KBM-7 (cell line): Measurements from ENCODE around the gene AFDN.
"Not testable (repeated sequence)": the region's sequence is repeated elsewhere in the genome, so short reads cannot be mapped to it uniquely, and the experiment has no call there.

Experiments
- DNase-seq: peaks from one replicate; pipeline ENCODE4 v3.0.0-alpha.2; 2015
- in situ Hi-C: fragments of 300-500 bp; cut with MboI; formaldehyde crosslinking; loops from 2 replicates; pipeline ENCODE4 v1.14.3; 2020; ENCODE audit warnings: low sequenced_read_pairs, low pct_unique_long_range_greater_than_20kb, mixed read lengths

The AFDN gene

DNA sequence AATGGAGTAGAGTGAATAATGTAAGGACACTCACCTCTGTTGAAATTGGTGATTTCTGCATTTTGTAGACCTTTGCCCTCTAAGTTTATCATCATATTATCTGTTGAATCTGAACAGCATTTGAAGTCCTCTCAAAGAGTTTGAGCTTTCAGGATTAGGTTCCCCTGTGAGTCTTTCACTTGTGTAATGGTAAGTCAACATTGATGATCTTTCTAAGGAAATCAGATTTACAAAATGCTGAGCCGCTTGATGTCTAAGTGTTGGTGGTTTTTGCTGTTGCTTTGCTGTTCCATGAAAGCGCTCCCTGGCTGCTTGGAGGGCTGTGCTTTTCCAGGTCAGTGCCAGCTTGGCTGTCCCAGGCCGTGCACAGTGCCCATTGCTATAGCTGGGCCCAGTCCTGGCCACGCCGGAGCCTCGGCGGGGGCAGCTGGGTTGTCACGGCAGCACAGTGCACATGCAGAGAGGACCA, 136.9 kb downstream of the AFDN start:
- no peak for DNase-seq
- in situ Hi-C loops: no loop called here

DNA sequence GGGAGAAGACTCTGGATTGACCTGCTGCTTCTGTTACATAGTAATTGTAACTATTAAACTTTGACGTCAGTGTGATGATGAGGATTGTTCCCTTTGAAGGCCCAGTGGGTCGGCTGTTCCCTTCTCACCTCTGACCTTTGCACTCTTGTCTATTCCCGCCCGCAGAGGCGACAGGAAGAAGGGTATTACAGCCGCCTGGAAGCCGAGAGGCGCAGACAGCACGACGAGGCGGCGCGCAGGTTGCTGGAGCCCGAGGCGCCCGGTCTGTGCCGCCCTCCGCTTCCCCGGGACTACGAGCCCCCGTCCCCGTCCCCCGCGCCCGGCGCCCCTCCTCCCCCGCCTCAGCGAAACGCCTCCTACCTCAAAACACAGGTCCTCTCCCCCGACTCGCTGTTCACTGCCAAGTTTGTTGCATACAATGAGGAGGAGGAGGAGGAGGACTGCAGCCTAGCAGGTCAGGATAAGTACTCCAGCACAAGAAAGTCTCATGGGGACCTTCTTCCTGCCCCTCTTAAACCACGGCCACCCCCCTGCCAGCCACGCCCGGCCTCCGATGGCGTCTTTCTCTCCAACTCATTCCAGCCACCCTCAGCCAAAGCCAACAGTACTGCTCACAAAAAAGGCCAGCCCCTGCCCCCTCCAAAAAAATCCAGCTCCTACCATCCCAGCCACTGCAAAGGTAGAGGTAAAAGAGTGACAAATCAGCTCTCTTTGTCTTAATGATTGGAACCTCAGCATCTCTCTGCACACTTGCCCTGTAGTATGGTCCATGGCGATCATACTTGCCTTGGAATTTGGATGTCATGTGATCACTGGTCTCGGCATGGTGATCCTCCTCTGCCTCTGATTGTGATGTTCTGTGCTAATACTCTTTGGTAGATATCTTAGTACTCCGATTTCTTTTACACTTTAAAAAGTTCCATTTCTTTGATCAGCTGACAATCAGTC, 139.2 kb downstream of the AFDN start:
- DNase-seq: no peak
- in situ Hi-C loops: no loop called here

DNA sequence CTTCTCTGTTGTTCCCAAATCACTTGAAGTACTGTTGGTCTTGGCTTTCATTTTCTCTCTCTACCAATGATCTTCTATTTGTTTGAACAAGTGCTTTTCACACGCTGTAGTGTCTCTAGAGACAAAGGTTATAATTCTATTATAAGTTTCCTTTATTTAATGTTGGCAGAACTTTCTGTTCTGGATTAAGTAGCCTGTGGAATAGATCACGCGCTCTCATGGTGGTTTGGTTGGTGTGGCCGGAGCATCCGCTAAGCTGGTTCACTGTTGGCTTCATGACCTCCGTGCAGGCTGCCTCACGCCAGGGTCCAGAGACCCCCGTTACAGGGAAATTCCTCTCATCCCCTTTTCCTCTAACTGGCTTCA, 139.8 kb downstream of the AFDN start:
- in situ Hi-C loops: no loop called here
- DNase-seq: no peak

DNA sequence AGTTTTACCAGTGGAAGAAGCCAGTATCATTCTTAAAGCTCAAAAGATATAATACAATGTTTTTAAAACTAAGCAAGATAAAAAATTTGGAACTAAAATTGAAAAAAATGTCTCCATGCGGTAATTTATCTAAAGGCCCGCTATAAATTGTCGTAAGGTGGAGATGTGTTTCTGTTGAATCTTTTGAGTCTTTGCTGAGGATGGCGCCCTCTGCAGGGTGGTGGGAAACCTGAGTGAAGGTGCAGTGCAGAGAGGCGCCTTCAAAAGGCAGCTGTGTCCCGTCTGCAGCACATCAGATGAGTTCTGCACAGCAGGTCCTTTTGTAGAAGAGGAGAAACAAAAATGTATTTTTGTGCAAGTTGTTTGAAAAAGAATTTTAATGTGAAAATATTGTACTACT, 141.4 kb downstream of the AFDN start:
- in situ Hi-C loops: no loop called here
- peak; percentile 44 for DNase-seq

DNA sequence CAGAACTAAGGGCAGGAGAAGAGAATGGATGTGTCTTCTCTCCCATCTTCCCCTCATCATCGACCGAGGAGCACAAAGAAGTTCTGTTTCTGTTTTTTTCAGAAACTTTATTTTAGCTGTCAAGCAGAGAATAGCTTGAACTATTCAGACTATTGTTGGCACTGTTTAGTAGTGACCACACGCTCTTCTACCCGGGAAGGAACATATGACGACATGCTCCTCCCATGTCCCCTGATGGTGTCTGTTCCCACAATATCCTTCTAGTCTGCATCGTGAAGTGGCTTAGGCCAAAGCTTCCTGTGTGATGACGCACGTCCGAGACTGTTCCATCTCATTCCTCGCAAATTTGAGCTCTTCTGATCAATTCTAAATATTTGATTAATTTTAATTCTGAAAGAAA, 143.5 kb downstream of the AFDN start:
- in situ Hi-C loops: no loop called here
- DNase-seq: no peak

DNA sequence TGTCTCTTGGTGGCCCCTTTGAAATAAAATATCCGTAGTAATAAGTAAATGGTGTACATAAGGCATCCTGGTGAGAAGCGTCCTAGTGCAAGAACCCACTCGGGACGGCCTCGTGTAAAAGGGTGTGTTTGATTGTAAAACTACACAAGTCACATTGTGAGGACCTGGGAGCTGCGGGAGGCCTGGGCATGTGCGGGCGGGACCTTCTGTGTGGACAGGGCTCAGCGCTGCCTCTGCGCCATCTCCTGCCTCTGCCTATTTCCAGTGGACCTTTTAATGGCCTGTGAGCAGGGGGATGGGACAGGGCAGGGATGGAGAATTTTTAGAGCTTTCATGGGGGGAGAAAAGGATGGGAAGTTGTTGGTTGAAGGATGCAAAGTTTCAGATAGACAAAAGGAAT, 145.5 kb downstream of the AFDN start:
- DNase-seq: no peak
- in situ Hi-C loops: no loop called here

DNA sequence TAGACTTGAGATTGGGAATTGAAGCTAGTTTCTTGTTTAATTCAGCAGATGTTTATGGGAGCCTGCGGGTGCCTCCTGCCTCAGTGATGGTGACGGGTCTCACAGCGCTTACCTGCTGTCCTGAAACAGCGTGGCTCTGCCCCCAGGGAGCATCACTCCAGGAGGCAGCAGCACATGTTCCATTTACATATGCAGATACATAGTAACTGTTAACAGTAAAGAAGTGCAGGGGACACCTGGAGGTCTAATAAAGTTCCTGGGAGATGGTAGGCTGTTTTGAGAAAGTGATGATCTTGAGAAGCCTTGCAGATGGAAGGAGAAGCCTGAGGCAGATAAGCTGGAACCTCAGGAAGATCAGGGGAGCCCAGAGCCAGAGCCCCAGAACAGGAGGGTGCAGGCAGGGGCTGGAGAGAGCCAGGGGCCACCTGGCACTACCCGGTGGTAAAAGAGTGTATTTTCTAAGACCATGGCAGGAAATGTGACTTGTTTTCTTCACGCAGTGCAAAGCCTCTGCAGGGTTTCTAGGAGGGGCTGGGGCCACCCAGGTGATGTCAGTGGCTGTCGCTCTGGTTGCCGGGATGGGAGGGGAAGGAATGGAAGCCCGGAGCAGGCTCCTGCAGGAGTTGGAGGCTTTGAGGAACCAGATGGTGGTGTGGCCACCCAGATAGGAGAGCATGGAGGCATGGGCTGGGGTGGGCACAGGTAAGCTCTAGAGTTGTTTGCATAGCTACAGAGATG, 146.6 kb downstream of the AFDN start:
- no peak for DNase-seq
- in situ Hi-C loops: no loop called here

DNA sequence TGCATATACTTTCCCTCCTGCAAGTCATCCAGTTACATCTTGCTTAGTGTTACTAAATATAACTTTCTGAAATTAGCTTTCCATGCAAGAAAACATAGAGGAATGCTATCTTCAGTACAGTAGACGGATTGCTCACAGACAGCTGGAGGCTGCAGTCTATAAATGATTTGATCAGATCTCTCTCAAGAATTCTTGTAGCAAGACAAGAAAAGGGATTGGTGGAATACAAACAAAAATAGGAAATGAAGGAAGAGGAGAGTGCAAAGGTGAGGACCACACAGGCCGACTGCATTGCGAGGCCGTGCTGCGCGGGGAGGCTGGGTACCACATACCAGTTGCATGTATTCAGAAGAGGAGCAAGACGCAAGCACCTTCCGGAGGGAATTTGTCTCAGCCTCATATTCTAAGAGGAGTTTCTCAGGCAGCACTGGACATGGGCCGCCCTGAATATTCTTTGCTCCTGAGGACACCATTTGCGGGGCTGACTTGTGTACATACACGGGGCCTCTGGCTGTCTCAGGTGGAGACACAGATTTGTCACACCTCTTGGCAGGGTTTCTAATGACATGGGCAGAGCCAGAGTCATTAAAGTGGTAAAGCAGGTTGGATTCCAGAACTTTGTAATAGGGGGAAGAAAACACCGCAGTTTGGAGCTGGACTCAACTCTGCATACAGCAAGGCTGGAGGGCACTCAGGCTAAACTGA, 148.1 kb downstream of the AFDN start:
- in situ Hi-C loops: no loop called here
- no peak for DNase-seq

DNA sequence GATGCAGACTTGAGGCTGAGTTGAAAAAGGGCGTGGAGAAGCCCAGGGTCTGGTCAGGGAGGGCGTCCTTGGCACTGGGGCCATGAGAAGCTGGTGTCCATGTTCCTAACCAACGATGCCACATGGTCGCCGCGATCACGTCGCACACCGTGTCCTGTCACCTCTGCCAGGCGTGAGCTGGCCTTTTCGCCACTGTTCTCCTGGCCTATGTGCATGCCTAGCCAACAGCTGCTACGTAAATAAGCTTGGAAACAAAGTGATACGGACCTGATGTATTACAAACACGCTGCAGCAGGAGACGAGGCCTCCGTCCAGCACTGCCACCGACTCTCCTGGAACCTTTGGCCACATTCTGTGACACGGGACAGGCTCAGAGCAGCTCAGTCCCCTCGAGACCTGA, 148.7 kb downstream of the AFDN start:
- DNase-seq: no peak
- in situ Hi-C loops: no loop called here

DNA sequence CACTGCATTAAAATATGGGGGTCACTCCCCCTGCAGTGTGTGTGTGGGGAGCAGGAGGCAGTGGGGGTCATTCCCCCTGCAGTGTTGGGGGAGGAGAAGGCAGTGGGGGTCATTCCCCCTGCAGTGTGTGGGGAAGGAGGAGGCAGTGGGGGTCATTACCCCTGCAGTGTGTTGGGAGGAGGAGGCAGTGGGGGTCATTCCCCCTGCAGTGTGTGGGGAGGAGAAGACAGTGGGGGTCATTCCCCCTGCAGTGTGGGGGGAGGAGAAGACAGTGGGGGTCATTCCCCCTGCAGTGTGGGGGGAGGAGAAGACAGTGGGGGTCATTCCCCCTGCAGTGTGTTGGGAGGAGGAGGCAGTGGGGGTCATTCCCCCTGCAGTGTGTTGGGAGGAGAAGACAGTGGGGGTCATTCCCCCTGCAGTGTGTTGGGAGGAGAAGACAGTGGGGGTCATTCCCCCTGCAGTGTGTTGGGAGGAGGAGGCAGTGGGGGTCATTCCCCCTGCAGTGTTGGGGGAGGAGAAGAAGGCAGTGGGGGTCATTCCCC, 149.5 kb downstream of the AFDN start:
- DNase-seq, in situ Hi-C loops: not testable (repeated sequence)

DNA sequence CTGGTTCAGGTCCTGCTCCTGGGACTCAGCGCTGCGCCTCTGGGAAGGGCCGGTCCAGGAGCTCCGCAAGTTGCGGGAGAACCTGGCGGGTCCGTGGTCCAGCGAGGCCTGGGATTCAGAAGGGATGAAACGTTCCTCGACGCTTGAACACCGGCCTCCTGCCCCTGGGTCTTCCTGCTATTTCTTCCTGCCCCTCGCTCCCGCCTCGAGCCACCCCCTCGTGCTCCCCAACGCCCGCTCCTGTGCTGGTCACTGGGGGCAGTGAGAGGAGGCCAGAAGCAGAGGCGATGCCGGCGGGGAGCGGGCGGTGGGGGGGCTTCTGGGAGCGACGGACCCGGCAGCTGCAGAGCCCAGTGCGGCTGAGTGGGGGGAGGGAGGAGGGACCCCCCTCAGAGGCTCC, 150.0 kb downstream of the AFDN start:
- DNase-seq: no peak
- in situ Hi-C loops: no loop called here

DNA sequence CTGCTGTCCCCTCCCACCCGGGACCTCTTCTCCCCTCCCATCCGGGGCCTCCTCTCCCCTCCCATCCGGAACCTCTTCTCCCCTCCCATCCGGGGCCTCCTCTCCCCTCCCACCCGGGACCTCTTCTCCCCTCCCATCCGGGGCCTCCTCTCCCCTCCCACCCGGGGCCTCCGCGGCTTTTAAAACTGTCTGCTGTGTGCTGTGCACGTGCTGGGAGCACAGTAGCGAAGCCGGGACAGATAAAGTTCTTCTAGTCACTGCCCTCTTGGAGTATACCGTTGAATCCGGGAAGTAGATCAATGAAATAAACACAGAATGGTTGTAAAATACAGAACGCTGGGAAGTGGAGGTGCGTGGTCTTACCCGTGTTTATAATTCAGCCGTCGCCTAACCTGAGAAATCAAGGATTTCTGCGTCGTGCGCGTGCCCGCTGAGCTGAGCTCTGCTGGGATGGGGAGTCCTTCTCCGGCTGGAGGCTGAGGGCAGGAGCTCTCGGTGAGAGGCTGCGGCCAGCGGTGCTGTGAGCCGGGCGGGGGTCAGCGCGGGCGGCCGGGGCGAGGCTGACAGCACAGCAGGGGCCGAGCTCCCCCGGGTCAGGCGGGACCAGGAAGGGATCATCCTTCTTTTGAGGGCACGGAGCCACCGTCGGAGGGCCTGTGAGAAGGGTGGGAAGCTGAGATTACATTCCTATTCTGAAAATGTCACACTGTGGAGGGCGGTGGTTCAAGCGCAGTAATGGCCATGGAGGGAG, 151.2 kb downstream of the AFDN start:
- in situ Hi-C loops: no loop called here

DNA sequence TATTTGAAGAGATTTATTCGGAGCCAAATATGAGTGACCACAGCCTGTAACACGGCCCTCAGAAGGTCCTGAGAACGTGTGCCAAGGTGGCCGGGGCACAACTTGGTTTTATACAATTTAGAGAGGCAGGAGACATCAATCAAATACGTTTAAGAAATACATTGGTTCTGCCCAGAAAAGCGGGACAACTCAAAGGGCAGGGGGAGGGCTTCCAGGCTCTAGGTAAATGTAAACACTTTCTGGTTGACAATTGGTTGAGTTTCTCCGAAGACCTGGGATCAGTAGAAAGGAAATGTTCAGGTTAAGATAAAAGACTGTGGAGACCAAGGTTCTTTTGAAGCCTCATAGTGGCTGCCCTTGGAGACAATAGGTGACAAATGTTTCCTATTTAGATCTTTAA, 151.9 kb downstream of the AFDN start:
- in situ Hi-C loops: no loop called here

More for the DNA sequence above, 151.2 kb downstream of the AFDN start:
- DNase-seq: no peak

DNA sequence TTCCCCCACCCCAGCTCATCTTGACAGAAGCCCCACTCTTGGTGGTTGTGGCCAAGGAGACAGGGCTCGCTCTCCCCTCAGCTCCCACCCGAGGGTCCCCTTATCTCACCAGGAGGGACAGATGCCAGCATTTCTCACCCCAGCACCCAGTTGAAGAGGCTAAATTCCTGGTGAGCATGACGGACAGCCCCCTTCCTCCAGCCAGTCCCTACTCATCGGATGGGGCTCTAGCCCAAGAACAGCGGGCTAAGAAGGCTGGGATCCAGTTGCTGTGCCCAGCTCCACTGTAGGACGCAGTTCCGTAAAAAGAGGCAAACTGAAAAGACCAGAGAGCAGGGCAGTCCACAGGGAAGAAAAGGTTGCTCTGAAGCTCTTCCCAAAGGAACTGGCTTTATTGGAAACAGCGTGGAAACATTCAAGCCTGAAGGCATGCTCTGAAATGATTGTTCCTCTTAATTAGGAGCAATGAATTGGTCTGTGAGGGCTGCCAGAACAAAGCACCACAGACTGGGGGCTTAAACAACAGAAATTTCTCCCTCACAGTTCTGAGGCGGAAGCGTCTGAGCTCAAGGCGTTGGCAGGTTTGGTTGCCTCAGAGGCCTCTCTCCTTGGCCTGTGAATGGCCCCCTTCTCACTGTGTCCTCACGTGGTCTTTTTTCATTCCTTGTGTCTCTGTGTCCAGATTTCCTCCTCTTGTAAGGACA, 152.9 kb downstream of the AFDN start:
- no peak for DNase-seq
- in situ Hi-C loops: no loop called here

More for the DNA sequence above, 151.9 kb downstream of the AFDN start:
- no peak for DNase-seq

DNA sequence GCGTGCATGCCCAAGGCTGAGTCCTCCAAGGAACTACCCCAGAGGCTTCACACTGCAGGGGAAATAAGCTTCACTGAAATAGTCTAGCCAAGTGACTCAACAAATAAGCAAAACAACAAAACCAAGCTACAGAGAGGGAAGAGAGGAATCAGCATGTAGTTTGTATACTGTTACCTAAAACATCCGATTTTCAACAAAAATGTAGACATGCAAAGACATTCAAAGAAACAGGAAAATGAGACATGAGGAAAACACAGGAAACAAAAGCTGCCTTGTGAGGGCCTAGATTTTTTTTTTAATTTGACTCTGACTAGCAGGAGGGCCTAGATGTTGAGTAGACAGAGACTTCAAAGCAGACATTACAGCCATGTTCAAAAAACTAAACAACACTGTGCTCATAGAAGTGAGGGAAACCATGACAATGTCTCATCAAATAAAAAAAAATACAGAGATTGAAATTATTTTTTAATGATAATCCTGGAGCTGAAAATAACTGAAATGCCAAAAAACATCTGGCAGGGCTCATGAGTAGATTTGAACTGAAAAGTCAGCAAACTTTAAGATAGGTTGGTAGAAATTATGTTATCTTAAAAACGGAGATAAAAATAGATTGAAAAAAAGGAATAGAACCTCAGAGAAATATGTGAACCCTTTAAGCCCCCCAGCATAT, 154.3 kb downstream of the AFDN start:
- in situ Hi-C loops: no loop called here
- no peak for DNase-seq

DNA sequence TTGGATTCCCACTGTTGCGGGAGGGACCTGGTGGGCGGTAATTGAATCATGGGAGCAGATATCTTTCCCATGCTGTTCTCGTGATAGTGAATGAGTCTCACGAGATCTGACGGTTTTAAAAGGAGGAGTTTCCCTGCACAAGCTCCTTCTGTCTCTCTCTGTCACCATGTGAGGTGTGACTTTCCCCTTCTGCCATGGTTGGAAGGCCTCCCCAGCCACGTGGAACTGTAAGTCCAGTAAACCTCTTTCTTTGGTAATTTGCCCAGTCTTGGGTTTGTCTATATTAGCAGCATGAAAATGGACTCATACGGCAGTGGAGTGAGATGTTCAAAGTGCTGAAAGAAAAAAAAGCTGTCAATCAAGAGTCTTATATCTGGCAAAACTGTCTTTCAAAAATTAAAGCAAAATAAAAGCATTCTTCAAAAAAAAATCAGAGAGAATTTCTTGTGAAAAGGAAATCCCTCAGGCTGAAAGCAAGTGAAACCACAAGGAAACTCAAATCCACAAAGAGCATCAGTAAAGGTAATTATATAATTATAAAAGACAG, 155.3 kb downstream of the AFDN start:
- no peak for DNase-seq
- in situ Hi-C loops: no loop called here

DNA sequence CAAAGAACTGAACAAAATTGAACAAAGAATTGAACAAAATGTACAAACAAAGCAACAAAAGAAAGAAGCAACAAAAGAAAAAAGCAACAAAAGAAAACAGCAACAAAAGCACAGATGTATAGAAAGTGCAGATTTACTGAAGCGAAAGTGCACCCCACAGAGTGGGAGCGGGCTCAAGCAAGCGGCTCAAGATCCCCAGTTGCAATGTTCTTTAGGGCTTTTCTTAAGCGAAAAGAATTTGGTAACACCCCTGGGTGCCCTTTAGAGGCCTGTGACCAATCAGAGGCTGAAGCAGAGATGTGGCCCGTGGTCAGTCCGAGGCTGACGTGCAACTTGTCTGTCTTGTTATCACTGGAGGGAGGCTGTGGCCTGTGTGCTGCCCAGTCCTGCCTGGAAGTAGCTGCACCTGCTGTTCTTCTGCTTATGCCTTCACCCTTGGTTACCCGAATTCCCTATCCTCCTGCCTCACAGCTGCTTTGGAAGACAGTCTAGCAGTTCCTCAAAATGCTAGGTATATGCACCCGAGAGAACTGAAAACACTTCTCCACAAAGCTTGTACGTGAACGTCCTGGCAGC, 157.5 kb downstream of the AFDN start:
- in situ Hi-C loops: no loop called here

More for the DNA sequence above, 157.5 kb downstream of the AFDN start:
- DNase-seq: no peak
